Hepatocyte (in vitro differentiated cells): ENCODE measurements around the gene CXorf65. TPM values are rescaled to one million over a fixed set of nuclear protein-coding genes. Genes with fewer than 3 reads are reported as not detected.

Experiments used
- DNase-seq: peaks from one replicate; pipeline ENCODE4 v3.0.0-alpha.2; 2016; ENCODE audit warnings: low spot score
- H2AFZ ChIP-seq: fragments of 200-600 bp; sonication (generic); 2 replicates; pipeline ENCODE4 v1.6.0; 2016; ENCODE audit warnings: antibody characterized with exemption, mild to moderate bottlenecking
- H3K27ac ChIP-seq: fragments of 200-600 bp; sonication (generic); 2 replicates; pipeline ENCODE4 v1.5.1; 2016; ENCODE audit warnings: mild to moderate bottlenecking
- H3K27me3 ChIP-seq: fragments of 200-600 bp; sonication (generic); 2 replicates; pipeline ENCODE4 v1.6.1; 2016
- H3K36me3 ChIP-seq: fragments of 200-600 bp; sonication (generic); replicated peaks from 2 replicates; pipeline ENCODE4 v1.5.1; 2016; ENCODE audit warnings: low read depth; ENCODE audit not compliant: insufficient read depth
- H3K4me1 ChIP-seq: fragments of 200-600 bp; sonication (generic); 2 replicates; pipeline ENCODE4 v1.5.1; 2016; ENCODE audit warnings: mild to moderate bottlenecking, moderate library complexity; ENCODE audit not compliant: insufficient read depth
- H3K4me2 ChIP-seq: fragments of 200-600 bp; sonication (generic); 2 replicates; pipeline ENCODE4 v1.6.0; 2016
- H3K4me3 ChIP-seq: fragments of 200-600 bp; sonication (generic); 2 replicates; pipeline ENCODE4 v1.5.1; 2016; ENCODE audit warnings: mild to moderate bottlenecking
- H3K79me2 ChIP-seq: fragments of 200-600 bp; sonication (generic); 2 replicates; pipeline ENCODE4 v1.6.0; 2017; ENCODE audit warnings: mild to moderate bottlenecking
- H3K9me2 ChIP-seq: fragments of 200-600 bp; sonication (generic); replicated peaks from 2 replicates; pipeline ENCODE4 v1.6.0; 2017; ENCODE audit warnings: mild to moderate bottlenecking; ENCODE audit not compliant: insufficient read depth
- H3K9me3 ChIP-seq: fragments of 200-600 bp; sonication (generic); 2 replicates; pipeline ENCODE4 v1.5.1; 2016; ENCODE audit warnings: low read depth, mild to moderate bottlenecking
- H4K20me1 ChIP-seq: fragments of 200-600 bp; sonication (generic); 2 replicates; pipeline ENCODE4 v1.6.0; 2016; ENCODE audit warnings: mild to moderate bottlenecking; ENCODE audit not compliant: insufficient read depth, poor library complexity, severe bottlenecking
- CTCF ChIP-seq: fragments of 200-600 bp; sonication (generic); IDR thresholded peaks from 2 replicates; pipeline ENCODE4 v1.5.1; 2016; ENCODE audit warnings: antibody characterized with exemption, mild to moderate bottlenecking; ENCODE audit not compliant: poor library complexity
- EZH2 ChIP-seq: fragments of 200-600 bp; sonication (generic); IDR thresholded peaks from 2 replicates; pipeline ENCODE4 v1.6.1; 2016; ENCODE audit warnings: antibody characterized with exemption, mild to moderate bottlenecking, borderline replicate concordance
- EZH2phosphoT487 ChIP-seq: fragments of 200-600 bp; sonication (generic); IDR thresholded peaks from one replicate; pipeline ENCODE4 v1.6.1; 2018; ENCODE audit warnings: antibody characterized with exemption, mild to moderate bottlenecking, low read depth, moderate library complexity; ENCODE audit not compliant: unreplicated experiment, severe bottlenecking
- WGBS: methylation state at CpG from one replicate; pipeline ENCODE4 v1.1.6; 2016; ENCODE audit warnings: low lambda C conversion rate; ENCODE audit errors: missing lambda C conversion rate; 5-methylcytosine and 5-hydroxymethylcytosine counted together
- polyA plus RNA-seq: library from polyadenylated mRNA; unstranded; fragments of >200 nt; fragmentation: Nextera tagmentation; extraction: Ambion mirVana; gene quantifications from 2 replicates; pipeline ENCODE4 v1.2.1, GENCODE V29; 2016
- total RNA-seq: library from RNA; depleted of rRNA; stranded (reverse); fragments of >200 nt; gene quantifications from 2 replicates; pipeline ENCODE4 v1.2.3, GENCODE V29; 2014

CXorf65 gene
- total and polyA plus RNA-seq, 2 experiments from 2014 or later = not detected

DNA sequence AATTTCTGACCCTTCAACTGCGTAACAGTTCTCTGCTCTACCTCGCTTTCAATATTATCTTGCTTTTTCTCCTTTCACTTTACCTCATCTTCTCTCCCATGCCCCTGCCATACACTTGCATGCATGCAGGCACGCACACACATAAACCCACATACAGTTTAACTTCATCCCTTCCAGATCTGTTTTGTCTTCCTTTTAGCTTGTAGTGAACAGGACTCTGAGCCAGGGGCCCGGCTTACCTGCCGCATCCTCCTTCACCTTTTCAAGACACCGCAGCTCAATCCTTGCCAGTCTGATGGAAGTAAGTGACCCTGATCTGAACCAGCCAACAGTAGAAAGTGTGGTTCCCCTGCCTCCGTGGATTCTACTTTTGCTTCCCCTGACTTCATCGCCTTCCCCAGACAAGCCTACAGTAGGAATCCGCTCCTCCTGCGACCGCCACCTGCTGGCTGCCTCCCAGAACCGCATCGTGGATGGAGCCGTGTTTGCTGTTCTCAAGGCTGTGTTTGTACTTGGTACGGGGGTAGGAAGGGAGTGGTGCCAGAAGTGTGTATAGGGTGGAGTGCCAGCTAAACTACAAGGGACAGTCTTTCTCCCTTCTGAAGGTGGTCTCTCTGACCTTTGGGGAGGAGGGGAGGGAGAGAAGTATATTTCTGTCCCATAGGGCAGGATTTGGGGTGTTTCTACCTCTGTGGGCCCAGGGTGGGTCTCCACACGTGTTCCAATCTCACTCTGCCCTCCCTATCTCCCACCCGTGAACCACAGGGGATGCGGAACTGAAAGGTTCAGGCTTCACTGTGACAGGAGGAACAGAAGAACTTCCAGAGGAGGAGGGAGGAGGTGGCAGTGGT, 22.6 kb upstream of the CXorf65 start:
- no peaks in the 10 kb centered on the region for H3K79me2 ChIP-seq
- no peaks in the 10 kb centered on the region for H3K4me1 ChIP-seq
- H4K20me1 ChIP-seq = no peaks in the 10 kb centered on the region
- no peaks in the 10 kb centered on the region for H3K27me3 ChIP-seq
- no peak for TF ChIP-seq EZH2
- TF ChIP-seq CTCF = peak; percentile 69
- WGBS = 51% methylated on average over 18 of the region's 18 CpGs
- no peaks in the 10 kb centered on the region for H3K36me3 ChIP-seq
- no peak overlapping the region for H3K27ac ChIP-seq
- peak; percentile 71 for DNase-seq
- H3K9me2 ChIP-seq = no peaks in the 10 kb centered on the region
- H3K4me2 ChIP-seq = no peak overlapping the region
- H2AFZ ChIP-seq = no peak overlapping the region
- H3K4me3 ChIP-seq = no peak overlapping the region
- H3K9me3 ChIP-seq = no peaks in the 10 kb centered on the region

GRCh38 chrX:71128166-71128833, 21.8 kb upstream of the CXorf65 start:
- TF ChIP-seq EZH2phosphoT487 (no peak), EZH2 (no peak), CTCF (no peak)
- no peak for DNase-seq
- Histone ChIP-seq H3K79me2 (no peaks in the 10 kb centered on the region), H3K27me3 (no peaks in the 10 kb centered on the region), H3K4me3 (no peak overlapping the region), H3K4me2 (no peak overlapping the region), H3K9me2 (no peaks in the 10 kb centered on the region), H3K36me3 (no peaks in the 10 kb centered on the region), H4K20me1 (no peaks in the 10 kb centered on the region), H3K27ac (no peak overlapping the region), H3K4me1 (no peaks in the 10 kb centered on the region), H2AFZ (no peak overlapping the region), H3K9me3 (no peaks in the 10 kb centered on the region)
- WGBS = 81% methylated on average over 12 of the region's 12 CpGs

- Histone ChIP-seq H3K9me3 (no peaks in the 10 kb centered on the region), H3K27me3 (no peaks in the 10 kb centered on the region), H3K36me3 (no peaks in the 10 kb centered on the region), H3K79me2 (peaks cover 8% of the 10 kb centered on the region), H3K9me2 (no peaks in the 10 kb centered on the region), H3K4me3 (peak overlapping the region; percentile 66), H3K4me1 (no peaks in the 10 kb centered on the region), H4K20me1 (no peaks in the 10 kb centered on the region), H2AFZ (peak overlapping the region; percentile 87), H3K4me2 (peak overlapping the region; percentile 75), H3K27ac (peak overlapping the region; percentile 93)
- TF ChIP-seq EZH2 (no peak), CTCF (no peak)
- no peak for DNase-seq
- 40% methylated on average over 17 of the region's 17 CpGs for WGBS
These were observed 12.5 kb upstream of the CXorf65 start for GRCh38 chrX:71118985-71119535.
